Thoracic aorta (tissue), 2 donors: ENCODE data around the gene MRPS31. TPM values are rescaled to one million over a fixed set of nuclear protein-coding genes. Genes with fewer than 3 reads are reported as not detected.
A peak's percentile ranks its signal among the peaks of the same experiment; 100 is the strongest.

Source experiments
- ATAC-seq: fragments of 150-250 bp; one replicate; pipeline ENCODE4 v1.8.0; 2017; ENCODE audit warnings: low read depth; ENCODE audit not compliant: insufficient number of reproducible peaks, low FRiP score
- DNase-seq: peaks from one replicate; pipeline ENCODE4 v3.0.0-alpha.2; 2020; ENCODE audit warnings: low spot score
- H3K27ac ChIP-seq, 2 donors: fragments of 200-600 bp; sonication (generic); 1 replicate in 1 of 2; 2 replicates in 1 of 2; pipeline ENCODE4 v1.5.1; 2016; ENCODE audit warnings: mild to moderate bottlenecking in 2 of 2, moderate library complexity in 2 of 2
- H3K27me3 ChIP-seq: fragments of 200-600 bp; sonication (generic); replicated peaks from 2 replicates; pipeline ENCODE4 v1.6.0; 2016; ENCODE audit warnings: mild to moderate bottlenecking; ENCODE audit not compliant: insufficient read depth
- H3K36me3 ChIP-seq: fragments of 200-600 bp; sonication (generic); one replicate; pipeline ENCODE4 v1.5.1; 2016
- H3K4me1 ChIP-seq, 2 donors: fragments of 200-600 bp; sonication (generic); 1 replicate in 1 of 2; 2 replicates in 1 of 2; pipeline versions ENCODE4 v1.5.1 to v1.6.0; 2016; ENCODE audit warnings: low read depth in 2 of 2, mild to moderate bottlenecking in 1 of 2; ENCODE audit not compliant: control insufficient read depth in 1 of 2
- H3K4me3 ChIP-seq: fragments of 200-600 bp; sonication (generic); 2 replicates; pipeline ENCODE4 v1.5.1; 2016; ENCODE audit warnings: mild to moderate bottlenecking
- H3K9me3 ChIP-seq: fragments of 200-600 bp; sonication (generic); 2 replicates; pipeline ENCODE4 v1.5.1; 2016
- CTCF ChIP-seq: fragments of 200-600 bp; sonication (generic); IDR thresholded peaks from one replicate; pipeline ENCODE4 v1.5.1; 2019; ENCODE audit warnings: antibody characterized with exemption
- total RNA-seq, 2 donors: library from RNA; depleted of rRNA; stranded (reverse); fragments of >200 nt; gene quantifications; one replicate each; pipeline versions ENCODE4 v1.1.0 to v1.2.3, GENCODE V29; 2016

The MRPS31 gene
- total RNA-seq, 2 donors from 2014 or later: 11.4 to 13.7 TPM

DNA sequence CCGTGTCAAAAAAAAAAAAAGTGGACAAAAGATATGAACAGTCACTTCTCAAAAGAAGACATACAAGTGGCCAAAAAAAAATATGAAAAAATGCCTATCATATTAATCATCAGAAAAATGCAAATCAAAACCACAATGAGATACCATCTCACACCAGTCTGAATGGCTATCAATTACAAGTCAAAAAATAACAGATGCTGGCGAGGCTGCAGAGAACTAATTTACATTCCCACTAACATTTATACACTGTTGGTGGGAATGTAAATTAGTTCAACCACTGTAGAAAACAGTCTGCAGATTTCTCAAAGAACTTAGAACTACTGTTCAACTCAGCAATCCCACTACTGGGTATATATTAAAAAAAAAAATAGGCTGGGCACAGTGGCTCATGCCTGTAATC is 78.0 kb downstream of the MRPS31 start:
- ATAC-seq: no peak
- Histone ChIP-seq H3K9me3 (no peaks in the 10 kb centered on the region), H3K27ac (no peak overlapping the region), H3K36me3 (no peaks in the 10 kb centered on the region), H3K4me1 (no peaks in the 10 kb centered on the region), H3K27me3 (no peaks in the 10 kb centered on the region), H3K4me3 (no peak overlapping the region)
- DNase-seq: no peak
- TF ChIP-seq CTCF: no peak

- no peak for TF ChIP-seq CTCF
- H3K4me3 ChIP-seq: no peak overlapping the region
- ATAC-seq (no peak), DNase-seq (no peak)
- H3K27ac ChIP-seq: no peak overlapping the region
- H3K4me1 ChIP-seq: no peaks in the 10 kb centered on the region
- no peaks in the 10 kb centered on the region for H3K9me3 ChIP-seq
- H3K36me3 ChIP-seq: no peaks in the 10 kb centered on the region
- H3K27me3 ChIP-seq: no peaks in the 10 kb centered on the region
Observed at GRCh38 chr13:40688781-40689180, 82.2 kb downstream of the MRPS31 start.

- Histone ChIP-seq H3K9me3 (no peaks in the 10 kb centered on the region), H3K27ac (no peak overlapping the region), H3K36me3 (no peaks in the 10 kb centered on the region), H3K27me3 (no peaks in the 10 kb centered on the region), H3K4me3 (no peak overlapping the region), H3K4me1 (peaks cover 5 to 13% of the 10 kb centered on the region in 2 donors)
- no peak for ATAC-seq
- TF ChIP-seq CTCF: peak; percentile 71
- no peak for DNase-seq
Observed at GRCh38 chr13:40682449-40683240, 88.3 kb downstream of the MRPS31 start.

DNA sequence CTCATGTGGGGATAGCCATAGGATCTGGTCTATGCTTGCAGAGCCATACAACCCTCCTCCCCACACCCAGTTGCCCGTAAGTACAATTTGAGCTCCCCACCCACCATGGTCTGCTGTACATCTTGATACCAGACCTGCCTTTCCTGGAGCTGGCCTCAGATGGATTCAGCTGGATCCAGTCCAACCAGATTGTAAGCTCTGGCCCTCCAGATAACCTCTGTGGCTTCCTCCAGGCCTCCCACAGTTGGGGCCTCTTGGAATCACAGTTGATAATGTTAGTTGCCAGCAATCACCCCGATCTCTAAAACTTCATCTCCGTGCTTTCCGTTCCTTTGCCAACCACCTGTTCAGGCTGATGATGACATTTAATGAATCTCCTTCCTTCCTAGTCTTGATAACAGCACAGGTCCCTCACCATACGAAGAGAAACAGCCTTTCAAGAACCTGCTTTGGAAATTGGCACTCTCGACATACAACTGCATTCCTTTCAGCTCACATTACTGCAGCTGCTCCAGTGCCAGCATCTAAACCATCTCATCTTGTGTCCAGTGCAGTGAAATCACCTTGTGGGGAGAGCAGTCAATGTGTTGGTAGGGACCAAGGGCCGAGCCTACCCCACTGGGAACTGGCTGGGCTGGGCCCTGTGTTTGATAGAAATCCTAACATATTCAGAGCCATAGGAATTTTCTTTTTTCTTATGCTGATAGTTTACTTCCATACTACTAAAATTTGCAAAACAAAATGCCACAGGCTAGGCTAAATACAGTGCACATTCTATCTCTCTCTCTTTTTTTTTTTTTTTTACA is 89.4 kb downstream of the MRPS31 start:
- Histone ChIP-seq H3K27me3 (no peaks in the 10 kb centered on the region), H3K4me3 (no peak overlapping the region), H3K27ac (no peak overlapping the region), H3K9me3 (no peaks in the 10 kb centered on the region), H3K4me1 (peaks cover 7 to 19% of the 10 kb centered on the region in 2 donors), H3K36me3 (no peaks in the 10 kb centered on the region)
- ATAC-seq (no peak), DNase-seq (no peak)
- TF ChIP-seq CTCF: no peak

- no peak overlapping the region for H3K4me3 ChIP-seq
- H3K27ac ChIP-seq: no peak overlapping the region
- no peak for TF ChIP-seq CTCF
- no peaks in the 10 kb centered on the region for H3K36me3 ChIP-seq
- no peak for ATAC-seq
- no peaks in the 10 kb centered on the region for H3K27me3 ChIP-seq
- H3K4me1 ChIP-seq: peaks cover 7 to 19% of the 10 kb centered on the region in 2 donors
- H3K9me3 ChIP-seq: no peaks in the 10 kb centered on the region
- no peak for DNase-seq
Observed at GRCh38 chr13:40680659-40681323, 90.2 kb downstream of the MRPS31 start.
